HUDEP-2 (cell line): ENCODE data around the gene SH3D21.

Source experiments
- DNase-seq, 76 experiments: peaks; one replicate each; lab custom pipeline; 2025; ENCODE audit not compliant: unreplicated experiment in 76 of 76; lab: John Stamatoyannopoulos, UW

The SH3D21 gene

GRCh38 chr1:36303244-36303643, 2.9 kb upstream of the SH3D21 start:
- no peak for DNase-seq

GRCh38 chr1:36303650-36304360, 2.4 kb upstream of the SH3D21 start:
- DNase-seq, result no peak

GRCh38 chr1:36304521-36304920, 1.6 kb upstream of the SH3D21 start:
- no peak for DNase-seq

GRCh38 chr1:36304970-36305914, 926 bp upstream of the SH3D21 start:
- no peak for DNase-seq

GRCh38 chr1:36305915-36306209, 306 bp upstream of the SH3D21 start:
- no peak for DNase-seq

GRCh38 chr1:36306902-36307456, 811 bp downstream of the SH3D21 start:
- peak in 68 of 76 experiments; percentile 10 to 90 (median 71) for DNase-seq

GRCh38 chr1:36307601-36308330, 1.6 kb downstream of the SH3D21 start:
- no peak for DNase-seq

- no peak for DNase-seq
These were observed 3.2 kb downstream of the SH3D21 start for GRCh38 chr1:36309397-36309796.

GRCh38 chr1:36320291-36320761, 14.2 kb downstream of the SH3D21 start:
- no peak for DNase-seq

- DNase-seq, result no peak
These were observed 14.6 kb downstream of the SH3D21 start for GRCh38 chr1:36320767-36321118.

GRCh38 chr1:36321119-36321951, 15.2 kb downstream of the SH3D21 start:
- no peak for DNase-seq

GRCh38 chr1:36322041-36322785, 16.0 kb downstream of the SH3D21 start:
- DNase-seq, result no peak

- DNase-seq, result no peak
These were observed 16.8 kb downstream of the SH3D21 start for GRCh38 chr1:36322786-36323635.

GRCh38 chr1:36323636-36324352, 17.6 kb downstream of the SH3D21 start, which contains the start of gene EVA1B:
EVA1B (minus strand) TSS chr1:36323645; CDS start chr1:36323037, 608 bp downstream.
- peak in 1 of 76 experiments; percentile 9 for DNase-seq

- no peak for DNase-seq
These were observed 18.2 kb downstream of the SH3D21 start for GRCh38 chr1:36324353-36324703.

GRCh38 chr1:36326499-36326898, 20.3 kb downstream of the SH3D21 start:
- DNase-seq, result peak in 10 of 76 experiments; percentile 3 to 29 (median 12)

- DNase-seq, result no peak
These were observed 21.4 kb downstream of the SH3D21 start for GRCh38 chr1:36327421-36328087.
